Measurements from ENCODE around the gene EYS.

Gene EYS

DNA sequence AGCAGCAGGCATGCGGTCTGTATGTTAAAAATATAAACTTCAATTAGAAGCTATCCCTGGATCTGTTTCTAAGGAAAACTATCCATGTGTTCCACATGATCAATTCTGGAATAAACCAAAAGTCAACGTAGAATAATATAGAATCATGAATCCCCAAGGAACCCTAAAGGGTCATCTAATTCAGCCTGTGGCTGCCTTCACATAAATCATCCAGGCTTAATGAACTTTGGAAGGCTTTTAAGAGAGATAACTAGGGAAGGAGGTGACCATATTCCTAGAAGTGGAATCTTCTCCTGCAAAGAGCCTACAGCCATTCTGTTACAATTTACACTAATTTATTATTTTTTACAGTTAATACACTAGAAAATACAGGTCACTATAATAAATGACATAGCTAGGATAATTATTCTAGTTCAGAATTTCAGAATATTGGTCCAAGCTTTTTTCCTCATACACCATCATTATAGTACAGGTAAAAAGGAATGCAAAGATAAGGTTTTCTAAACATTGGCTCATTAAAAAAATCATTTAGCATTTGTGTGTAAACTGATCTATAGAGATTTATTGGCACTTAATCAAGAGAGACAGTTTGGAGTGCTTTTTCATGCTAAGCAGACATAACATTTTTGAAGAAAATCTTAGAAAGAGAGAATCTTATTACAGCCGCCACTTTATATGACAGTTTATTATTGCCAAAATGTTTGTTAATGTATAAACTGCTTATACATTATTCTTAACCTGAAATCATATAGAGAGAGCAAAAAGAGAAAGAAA is 1220.3 kb downstream of the EYS start:
- H3K4me3 ChIP-seq (ENCODE audit: low read depth, low read length): no peak overlapping the region
- TF ChIP-seq, protein P1, sequence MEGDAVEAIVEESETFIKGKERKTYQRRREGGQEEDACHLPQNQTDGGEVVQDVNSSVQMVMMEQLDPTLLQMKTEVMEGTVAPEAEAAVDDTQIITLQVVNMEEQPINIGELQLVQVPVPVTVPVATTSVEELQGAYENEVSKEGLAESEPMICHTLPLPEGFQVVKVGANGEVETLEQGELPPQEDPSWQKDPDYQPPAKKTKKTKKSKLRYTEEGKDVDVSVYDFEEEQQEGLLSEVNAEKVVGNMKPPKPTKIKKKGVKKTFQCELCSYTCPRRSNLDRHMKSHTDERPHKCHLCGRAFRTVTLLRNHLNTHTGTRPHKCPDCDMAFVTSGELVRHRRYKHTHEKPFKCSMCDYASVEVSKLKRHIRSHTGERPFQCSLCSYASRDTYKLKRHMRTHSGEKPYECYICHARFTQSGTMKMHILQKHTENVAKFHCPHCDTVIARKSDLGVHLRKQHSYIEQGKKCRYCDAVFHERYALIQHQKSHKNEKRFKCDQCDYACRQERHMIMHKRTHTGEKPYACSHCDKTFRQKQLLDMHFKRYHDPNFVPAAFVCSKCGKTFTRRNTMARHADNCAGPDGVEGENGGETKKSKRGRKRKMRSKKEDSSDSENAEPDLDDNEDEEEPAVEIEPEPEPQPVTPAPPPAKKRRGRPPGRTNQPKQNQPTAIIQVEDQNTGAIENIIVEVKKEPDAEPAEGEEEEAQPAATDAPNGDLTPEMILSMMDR (IDR thresholded peaks at IDR 0.05; ENCODE audit: control insufficient read depth, extremely low read depth, insufficient read depth): no peak
- no peak for DNase-seq (ENCODE audit: low read depth)

DNA sequence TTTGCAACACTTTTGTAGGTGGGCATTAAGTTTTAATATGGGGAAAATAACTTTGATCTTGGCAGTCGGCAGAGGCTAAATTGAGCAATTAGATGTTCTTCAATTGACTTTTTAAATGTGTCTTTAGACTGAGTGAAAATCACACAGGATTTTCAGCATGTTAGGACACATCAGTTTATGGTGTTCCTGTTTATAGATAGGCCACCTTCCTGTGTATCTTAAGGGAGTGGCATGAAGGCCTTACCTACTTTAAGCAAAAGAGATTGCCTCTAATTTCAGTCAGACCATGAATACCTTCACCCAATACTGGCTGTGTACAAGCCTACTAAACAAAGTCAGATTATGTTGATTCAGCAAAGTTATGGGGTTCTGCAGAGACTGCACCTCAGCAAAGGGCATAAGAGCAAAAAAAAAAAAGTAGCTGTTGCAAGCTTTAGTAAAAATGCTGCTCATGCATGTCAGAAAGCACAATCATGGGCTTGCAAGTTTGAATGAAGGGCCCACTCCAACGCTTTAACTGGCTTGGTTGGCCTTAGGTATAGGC is 1223.0 kb downstream of the EYS start:
- TF ChIP-seq, protein P1 (IDR thresholded peaks at IDR 0.05; ENCODE audit: control insufficient read depth, extremely low read depth, insufficient read depth): no peak
- no peak for DNase-seq (ENCODE audit: low read depth)
- H3K4me3 ChIP-seq (ENCODE audit: low read depth, low read length): no peak overlapping the region

DNA sequence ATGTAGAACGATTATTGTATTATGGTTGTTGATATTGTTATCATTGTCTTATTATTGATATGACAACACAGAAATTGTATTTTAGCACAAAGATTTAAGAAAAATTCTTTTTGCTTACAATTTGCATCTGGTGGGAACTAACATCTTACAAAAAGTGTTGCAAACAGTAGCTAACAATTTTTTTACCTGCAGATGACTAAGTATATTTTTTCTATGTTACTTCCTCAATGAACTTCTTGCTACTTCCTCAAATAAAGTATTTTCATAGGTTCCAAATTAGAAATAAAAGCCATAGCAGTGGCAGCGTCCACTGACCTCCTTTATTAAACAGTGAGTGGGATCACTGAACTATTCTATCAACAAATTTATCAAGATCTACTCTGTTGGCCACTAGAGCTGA is 1224.4 kb downstream of the EYS start:
- no peak for DNase-seq (ENCODE audit: low read depth)
- TF ChIP-seq, protein P1 (IDR thresholded peaks at IDR 0.05; ENCODE audit: control insufficient read depth, extremely low read depth, insufficient read depth): no peak

DNA sequence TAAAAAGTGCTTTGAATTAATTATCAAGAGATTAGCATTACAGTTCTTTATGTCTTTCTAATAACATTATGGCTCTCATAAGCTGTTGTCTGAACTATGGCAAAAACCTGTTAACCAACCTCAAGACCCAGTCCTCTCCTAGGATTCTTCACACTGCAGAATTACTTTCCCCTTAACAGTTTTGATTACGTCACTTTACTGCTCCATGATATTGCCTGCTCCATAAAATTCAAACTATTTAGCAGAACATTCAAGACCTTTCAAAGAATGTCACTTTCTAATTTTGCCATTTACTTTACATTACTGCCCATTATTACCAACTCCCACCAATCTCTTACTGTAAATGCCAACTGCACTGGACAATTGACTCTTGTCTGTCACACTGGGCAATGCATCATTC is 1227.9 kb downstream of the EYS start:
- no peak overlapping the region for H3K4me3 ChIP-seq (ENCODE audit: low read depth, low read length)
- TF ChIP-seq, protein P1 (IDR thresholded peaks at IDR 0.05; ENCODE audit: control insufficient read depth, extremely low read depth, insufficient read depth): no peak
- no peak for DNase-seq (ENCODE audit: low read depth)

More for the DNA sequence above, 1224.4 kb downstream of the EYS start:
- H3K4me3 ChIP-seq (ENCODE audit: low read depth, low read length): no peak overlapping the region

DNA sequence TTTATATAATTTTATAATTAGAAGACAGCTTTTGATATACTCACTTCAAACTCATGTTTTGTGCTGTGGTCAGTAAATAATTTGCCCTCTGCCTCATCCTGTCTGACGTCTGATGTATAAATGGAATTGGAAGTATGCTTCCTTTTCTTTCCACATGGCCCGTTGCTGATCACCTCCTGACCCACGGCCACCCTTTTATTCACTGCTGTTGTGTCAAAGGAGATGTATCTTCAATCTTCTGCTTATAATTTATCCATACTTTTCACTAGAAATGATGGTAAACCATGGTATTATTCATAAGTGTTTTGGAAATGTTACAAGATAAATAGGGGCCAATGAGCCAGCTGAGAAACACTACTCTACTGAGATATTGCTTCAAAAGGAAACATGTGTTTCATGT is 1229.6 kb downstream of the EYS start:
- no peak for DNase-seq (ENCODE audit: low read depth)
- TF ChIP-seq, protein P1 (IDR thresholded peaks at IDR 0.05; ENCODE audit: control insufficient read depth, extremely low read depth, insufficient read depth): no peak
- H3K4me3 ChIP-seq (ENCODE audit: low read depth, low read length): no peak overlapping the region

DNA sequence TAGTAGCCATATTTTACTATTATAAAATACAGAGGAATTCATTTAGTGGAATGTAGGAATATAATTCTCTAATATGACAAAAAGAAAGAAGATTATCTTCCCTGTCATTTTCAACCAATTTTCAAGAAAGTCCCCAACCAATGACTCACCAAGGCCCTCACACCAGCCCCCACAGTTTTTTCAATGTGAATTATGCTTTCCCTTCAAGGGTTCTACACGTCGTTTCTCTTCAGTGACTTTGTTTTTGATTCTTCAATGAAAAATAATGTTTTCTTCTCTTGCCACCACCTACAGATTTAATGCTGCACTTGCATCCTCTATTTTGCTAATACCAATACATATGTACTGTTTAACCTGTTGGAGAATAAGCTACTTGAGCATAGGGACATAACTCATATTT is 1230.1 kb downstream of the EYS start:
- DNase-seq (ENCODE audit: low read depth): no peak
- H3K4me3 ChIP-seq (ENCODE audit: low read depth, low read length): no peak overlapping the region
- TF ChIP-seq, protein P1 (IDR thresholded peaks at IDR 0.05; ENCODE audit: control insufficient read depth, extremely low read depth, insufficient read depth): no peak

Measured in LNCaP clone FGC (cell line).